ENCODE results near the gene TEX2.

GRCh38 chr17:64146418-64147109 lies 116.5 kb downstream of the TEX2 start:
- TF ChIP-seq EP300 (IDR thresholded peaks at IDR 0.05; ENCODE audit: borderline replicate concordance), result no peak
- no peak; the same call in 1 of the 2 replicates for TF ChIP-seq FOXM1 (IDR thresholded peaks at IDR 0.05; ENCODE audit: borderline replicate concordance, low read depth)
- no peak for TF ChIP-seq TAF1 (IDR thresholded peaks at IDR 0.05; ENCODE audit: low read depth)
- TF ChIP-seq, protein P1, sequence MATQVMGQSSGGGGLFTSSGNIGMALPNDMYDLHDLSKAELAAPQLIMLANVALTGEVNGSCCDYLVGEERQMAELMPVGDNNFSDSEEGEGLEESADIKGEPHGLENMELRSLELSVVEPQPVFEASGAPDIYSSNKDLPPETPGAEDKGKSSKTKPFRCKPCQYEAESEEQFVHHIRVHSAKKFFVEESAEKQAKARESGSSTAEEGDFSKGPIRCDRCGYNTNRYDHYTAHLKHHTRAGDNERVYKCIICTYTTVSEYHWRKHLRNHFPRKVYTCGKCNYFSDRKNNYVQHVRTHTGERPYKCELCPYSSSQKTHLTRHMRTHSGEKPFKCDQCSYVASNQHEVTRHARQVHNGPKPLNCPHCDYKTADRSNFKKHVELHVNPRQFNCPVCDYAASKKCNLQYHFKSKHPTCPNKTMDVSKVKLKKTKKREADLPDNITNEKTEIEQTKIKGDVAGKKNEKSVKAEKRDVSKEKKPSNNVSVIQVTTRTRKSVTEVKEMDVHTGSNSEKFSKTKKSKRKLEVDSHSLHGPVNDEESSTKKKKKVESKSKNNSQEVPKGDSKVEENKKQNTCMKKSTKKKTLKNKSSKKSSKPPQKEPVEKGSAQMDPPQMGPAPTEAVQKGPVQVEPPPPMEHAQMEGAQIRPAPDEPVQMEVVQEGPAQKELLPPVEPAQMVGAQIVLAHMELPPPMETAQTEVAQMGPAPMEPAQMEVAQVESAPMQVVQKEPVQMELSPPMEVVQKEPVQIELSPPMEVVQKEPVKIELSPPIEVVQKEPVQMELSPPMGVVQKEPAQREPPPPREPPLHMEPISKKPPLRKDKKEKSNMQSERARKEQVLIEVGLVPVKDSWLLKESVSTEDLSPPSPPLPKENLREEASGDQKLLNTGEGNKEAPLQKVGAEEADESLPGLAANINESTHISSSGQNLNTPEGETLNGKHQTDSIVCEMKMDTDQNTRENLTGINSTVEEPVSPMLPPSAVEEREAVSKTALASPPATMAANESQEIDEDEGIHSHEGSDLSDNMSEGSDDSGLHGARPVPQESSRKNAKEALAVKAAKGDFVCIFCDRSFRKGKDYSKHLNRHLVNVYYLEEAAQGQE (IDR thresholded peaks at IDR 0.05; ENCODE audit: low read depth), result no peak
- TF ChIP-seq, protein P2, sequence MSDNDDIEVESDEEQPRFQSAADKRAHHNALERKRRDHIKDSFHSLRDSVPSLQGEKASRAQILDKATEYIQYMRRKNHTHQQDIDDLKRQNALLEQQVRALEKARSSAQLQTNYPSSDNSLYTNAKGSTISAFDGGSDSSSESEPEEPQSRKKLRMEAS (IDR thresholded peaks at IDR 0.05), result no peak
- no peak for TF ChIP-seq CEBPB (IDR thresholded peaks at IDR 0.05)
- no peak for TF ChIP-seq TCF12 (IDR thresholded peaks at IDR 0.05; ENCODE audit: low read depth)
- no peak for TF ChIP-seq CREB1 (IDR thresholded peaks at IDR 0.05; ENCODE audit: low read depth)
- no peak for TF ChIP-seq USF1 (IDR thresholded peaks at IDR 0.05)
- TF ChIP-seq EGR1 (IDR thresholded peaks at IDR 0.05), result no peak
- TF ChIP-seq YY1 (IDR thresholded peaks at IDR 0.05; ENCODE audit: low read depth), result no peak; the same call in 1 of the 2 replicates
- no peak for TF ChIP-seq ZBTB7A (IDR thresholded peaks at IDR 0.05; ENCODE audit: low read depth)
- TF ChIP-seq RAD21 (IDR thresholded peaks at IDR 0.05; ENCODE audit: low read depth), result no peak
